AG10803 (cell line): ENCODE measurements around the gene BEST1.

Experiments used
- DNase-seq: peaks from one replicate; pipeline ENCODE4 v3.0.0; 2010; ENCODE audit warnings: low read depth
- H3K4me3 ChIP-seq: 2 replicates; pipeline ENCODE4 v1.5.1; 2011; ENCODE audit warnings: mild to moderate bottlenecking, low read length, control low read depth
- TF ChIP-seq, protein P1 (sequence below): conservative IDR thresholded peaks from 2 replicates; pipeline ENCODE4 v1.5.1; 2011; ENCODE audit warnings: mild to moderate bottlenecking, low read length, control low read depth, inconsistent platforms

The BEST1 gene

DNA sequence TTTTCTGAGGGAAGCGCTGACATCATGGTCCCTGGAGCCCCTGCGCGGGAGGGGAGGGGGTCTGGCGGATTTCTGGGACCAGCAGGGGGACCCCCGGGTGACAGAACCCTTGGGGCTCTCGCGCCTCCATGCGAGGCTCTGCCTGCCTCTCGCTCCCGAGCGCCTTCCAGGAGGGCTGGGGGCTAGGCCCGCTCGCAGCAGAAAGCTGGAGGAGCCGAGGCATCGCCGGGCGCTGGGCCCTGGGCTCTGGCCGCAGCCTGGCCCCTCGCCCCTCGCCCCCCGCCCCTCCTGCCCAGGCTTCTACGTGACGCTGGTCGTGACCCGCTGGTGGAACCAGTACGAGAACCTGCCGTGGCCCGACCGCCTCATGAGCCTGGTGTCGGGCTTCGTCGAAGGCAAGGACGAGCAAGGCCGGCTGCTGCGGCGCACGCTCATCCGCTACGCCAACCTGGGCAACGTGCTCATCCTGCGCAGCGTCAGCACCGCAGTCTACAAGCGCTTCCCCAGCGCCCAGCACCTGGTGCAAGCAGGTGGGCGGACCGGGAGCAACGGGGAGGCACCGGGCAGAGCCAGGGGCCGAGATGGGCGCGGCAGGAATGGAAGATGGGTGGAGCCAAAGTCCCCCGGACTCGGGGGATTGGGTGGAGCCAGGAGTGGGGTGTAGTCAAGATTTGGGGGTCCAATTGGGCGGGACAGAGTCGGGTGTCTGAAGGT lies 5.4 kb downstream of the BEST1 start:
- TF ChIP-seq, protein P1, sequence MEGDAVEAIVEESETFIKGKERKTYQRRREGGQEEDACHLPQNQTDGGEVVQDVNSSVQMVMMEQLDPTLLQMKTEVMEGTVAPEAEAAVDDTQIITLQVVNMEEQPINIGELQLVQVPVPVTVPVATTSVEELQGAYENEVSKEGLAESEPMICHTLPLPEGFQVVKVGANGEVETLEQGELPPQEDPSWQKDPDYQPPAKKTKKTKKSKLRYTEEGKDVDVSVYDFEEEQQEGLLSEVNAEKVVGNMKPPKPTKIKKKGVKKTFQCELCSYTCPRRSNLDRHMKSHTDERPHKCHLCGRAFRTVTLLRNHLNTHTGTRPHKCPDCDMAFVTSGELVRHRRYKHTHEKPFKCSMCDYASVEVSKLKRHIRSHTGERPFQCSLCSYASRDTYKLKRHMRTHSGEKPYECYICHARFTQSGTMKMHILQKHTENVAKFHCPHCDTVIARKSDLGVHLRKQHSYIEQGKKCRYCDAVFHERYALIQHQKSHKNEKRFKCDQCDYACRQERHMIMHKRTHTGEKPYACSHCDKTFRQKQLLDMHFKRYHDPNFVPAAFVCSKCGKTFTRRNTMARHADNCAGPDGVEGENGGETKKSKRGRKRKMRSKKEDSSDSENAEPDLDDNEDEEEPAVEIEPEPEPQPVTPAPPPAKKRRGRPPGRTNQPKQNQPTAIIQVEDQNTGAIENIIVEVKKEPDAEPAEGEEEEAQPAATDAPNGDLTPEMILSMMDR = no peak
- peak; percentile 21 for DNase-seq
- peak overlapping the region; percentile 58 for H3K4me3 ChIP-seq

DNA sequence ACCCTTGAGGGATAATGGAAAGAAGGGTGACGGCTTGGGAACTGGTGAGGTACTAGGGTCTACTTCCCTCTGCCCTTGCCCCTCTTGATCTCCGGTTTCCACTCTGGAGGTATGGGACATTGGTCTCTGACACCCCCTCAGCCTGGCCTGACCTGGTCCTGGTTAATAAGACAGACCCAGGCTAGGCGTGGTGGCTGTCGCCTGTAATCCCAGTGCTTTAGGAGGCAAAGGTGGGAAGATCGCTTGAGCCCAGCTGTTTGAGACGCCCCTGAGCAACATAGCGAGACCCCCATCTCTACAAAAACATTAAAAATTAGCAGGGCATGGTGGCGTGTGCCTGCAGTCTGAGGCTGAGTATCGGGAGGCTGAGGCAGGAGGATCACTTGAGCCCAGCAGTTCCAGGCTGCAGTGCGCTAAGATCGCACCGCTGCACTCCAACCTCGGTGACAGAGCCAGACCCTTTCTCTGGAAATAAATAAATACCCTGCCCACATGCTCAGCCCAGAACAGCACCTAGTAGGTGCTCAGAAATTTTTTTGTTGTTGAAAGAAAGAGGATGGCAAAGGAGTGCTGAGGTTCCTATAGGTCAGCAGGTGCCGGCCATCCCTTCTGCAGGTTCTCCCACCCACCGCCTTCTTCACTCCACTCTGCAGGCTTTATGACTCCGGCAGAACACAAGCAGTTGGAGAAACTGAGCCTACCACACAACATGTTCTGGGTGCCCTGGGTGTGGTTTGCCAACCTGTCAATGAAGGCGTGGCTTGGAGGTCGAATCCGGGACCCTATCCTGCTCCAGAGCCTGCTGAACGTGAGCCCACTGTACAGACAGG lies 6.3 kb downstream of the BEST1 start:
- H3K4me3 ChIP-seq = peak overlapping the region; percentile 58; the same call in 1 of the 2 replicates
- no peak for DNase-seq
- TF ChIP-seq, protein P1 = no peak

DNA sequence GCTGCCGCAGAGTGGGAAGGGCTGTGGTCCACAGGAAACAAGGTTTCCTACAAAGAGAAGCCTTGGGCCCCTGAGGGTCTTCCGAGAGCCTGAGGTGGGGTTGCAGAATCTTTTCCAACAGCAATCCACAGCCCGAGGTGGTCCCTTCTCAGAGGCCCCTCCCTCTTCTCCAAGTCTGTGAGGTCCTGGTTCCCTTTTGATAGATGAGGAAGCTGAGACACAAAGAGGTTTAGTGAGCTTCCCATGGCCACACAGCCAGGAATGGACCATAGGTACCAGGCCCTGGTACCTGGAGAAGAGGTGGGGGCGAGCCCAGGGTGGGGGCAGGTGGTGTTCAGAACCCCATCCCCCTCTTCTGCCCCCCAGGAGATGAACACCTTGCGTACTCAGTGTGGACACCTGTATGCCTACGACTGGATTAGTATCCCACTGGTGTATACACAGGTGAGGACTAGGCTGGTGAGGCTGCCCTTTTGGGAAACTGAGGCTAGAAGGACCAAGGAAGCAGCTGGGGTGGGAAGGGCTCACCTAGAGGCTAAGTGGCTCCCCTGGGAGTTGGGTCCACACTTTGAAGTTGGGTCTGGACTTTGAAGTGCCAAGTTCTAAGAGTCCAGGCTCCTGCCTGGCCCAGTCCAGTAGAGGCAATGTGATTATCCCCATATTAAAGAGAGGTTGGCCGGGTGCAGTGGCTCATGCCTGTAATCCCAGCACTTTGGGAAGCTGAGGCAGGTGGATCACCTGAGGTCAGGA lies 7.0 kb downstream of the BEST1 start:
- TF ChIP-seq, protein P1 = no peak
- no peak for DNase-seq
- H3K4me3 ChIP-seq = no peak overlapping the region

DNA sequence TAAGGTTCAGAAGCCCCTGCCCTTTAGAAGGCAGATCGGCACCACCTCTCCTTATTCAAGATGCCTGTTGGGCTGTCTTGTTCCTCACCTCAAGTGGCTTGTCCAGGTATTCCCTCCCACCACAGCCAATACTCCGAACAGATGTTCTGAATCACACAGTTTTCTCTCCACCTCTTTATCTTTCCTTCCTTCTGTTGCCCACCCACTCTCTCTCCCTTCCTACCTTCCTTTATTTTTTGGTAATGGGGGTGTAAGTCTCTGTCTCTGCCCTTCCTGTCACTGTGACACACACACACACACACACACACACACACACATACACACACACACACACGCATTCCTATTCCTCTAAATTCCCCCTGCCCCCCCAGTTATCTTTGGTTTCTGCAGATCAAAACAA lies 8.4 kb downstream of the BEST1 start:
- no peak for DNase-seq
- TF ChIP-seq, protein P1 = no peak
- H3K4me3 ChIP-seq = no peak overlapping the region

DNA sequence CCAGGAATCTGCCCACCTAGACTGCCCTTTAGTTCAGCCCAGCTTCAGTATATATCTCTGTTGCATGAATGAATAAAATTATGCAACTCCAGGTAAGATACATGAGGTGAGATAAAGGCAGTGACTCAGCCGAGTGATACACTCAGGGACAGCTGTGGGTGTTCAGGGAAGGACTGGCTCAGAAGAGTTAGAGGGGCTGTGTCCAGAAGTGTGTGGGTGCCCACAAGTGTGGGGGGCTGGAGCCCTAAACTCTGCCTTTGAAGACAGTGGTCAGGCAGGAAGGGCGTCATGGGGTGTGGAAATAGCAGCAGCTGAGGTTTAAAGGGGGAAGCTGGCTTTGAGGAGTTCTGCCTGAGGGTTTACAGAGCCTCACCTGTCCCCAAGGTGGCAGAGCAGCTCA lies 9.0 kb downstream of the BEST1 start:
- DNase-seq = no peak
- TF ChIP-seq, protein P1 = no peak
- no peak overlapping the region for H3K4me3 ChIP-seq

DNA sequence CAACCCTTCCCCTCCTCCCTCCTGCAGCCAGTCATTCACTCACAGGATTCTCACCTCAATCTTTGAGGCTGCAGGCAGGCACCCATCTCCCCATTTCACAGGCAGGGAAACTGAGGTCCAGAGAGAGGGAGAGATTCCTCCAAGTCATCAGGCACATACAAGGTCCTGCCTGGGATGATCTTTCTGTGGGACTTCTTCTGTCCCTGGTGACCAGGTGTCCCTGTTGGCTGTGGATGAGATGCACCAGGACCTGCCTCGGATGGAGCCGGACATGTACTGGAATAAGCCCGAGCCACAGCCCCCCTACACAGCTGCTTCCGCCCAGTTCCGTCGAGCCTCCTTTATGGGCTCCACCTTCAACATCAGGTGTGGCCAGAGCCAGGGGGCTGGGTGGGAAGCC lies 9.5 kb downstream of the BEST1 start:
- TF ChIP-seq, protein P1 = no peak
- H3K4me3 ChIP-seq = no peak overlapping the region
- no peak for DNase-seq
